ENCODE data around the gene SLC44A3. TPM values are rescaled to one million over a fixed set of nuclear protein-coding genes. Genes with fewer than 3 reads are reported as not detected.
A peak's percentile ranks its signal among the peaks of the same experiment; 100 is the strongest.

The SLC44A3 gene
- total RNA-seq = 1 to 10 TPM; 1.9 to 8.7 (median 7.4) TPM
- long read RNA-seq, partial matches to known transcripts = 0 of 1 reads
- long read RNA-seq, other reads (novel, unspliced or antisense) = 1 of 1 reads

DNA sequence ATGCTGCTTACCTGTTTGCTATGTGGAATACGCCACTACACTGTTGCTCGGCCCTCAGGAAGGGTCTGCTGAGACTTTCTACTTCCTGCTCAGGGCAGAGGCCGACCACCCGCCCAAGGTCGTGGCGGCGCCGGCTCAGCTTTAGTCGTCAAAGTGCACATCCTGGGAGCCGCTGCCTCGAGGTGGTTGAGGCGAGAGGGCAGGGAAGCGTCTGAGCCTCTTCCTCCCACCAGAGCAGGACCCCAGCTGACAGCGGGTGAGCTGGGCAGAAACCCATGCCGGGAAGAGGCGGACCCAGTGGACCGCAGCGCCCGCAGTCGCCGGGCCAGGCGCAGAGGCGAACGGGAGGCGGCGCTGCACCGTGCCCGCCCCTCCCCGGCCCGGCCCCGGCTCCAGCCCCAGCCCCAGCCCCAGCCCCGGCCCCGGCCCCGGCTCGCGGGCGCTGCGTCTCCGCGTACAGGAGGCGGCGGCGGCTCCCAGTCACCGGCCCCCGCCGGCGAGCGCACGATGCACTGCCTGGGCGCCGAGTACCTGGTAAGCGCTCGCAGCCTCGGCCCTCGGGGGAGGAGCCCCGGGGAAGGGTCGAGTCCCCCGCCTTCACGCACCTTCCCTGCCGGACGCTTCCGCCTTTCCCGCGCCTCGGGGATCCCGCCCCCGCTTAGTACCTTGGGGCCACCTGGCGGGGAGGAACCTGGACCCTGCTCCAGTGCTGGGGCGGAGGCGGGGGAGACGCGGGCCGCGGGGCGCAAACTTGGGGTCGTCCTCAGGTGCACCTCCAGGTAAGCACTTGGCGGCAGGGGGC is at the start of gene SLC44A3:
SLC44A3 (plus strand) TSS at position 413 of the 802 bp plus-strand sequence; CDS start at position 508, 95 bp downstream.
- intact Hi-C loops (cut with DNase I) = loop anchor here in 1 of 2 donors (10.0 kb wide), 1 partner anchor 295 kb away; no protein-coding TSS in a partner anchor
- peak within 1 kb of the TSS; percentile 28 to 66 (median 46) for H3K27ac ChIP-seq
- no peak for TF ChIP-seq POLR2A (IDR thresholded peaks at IDR 0.05)
- TF ChIP-seq, protein P1, sequence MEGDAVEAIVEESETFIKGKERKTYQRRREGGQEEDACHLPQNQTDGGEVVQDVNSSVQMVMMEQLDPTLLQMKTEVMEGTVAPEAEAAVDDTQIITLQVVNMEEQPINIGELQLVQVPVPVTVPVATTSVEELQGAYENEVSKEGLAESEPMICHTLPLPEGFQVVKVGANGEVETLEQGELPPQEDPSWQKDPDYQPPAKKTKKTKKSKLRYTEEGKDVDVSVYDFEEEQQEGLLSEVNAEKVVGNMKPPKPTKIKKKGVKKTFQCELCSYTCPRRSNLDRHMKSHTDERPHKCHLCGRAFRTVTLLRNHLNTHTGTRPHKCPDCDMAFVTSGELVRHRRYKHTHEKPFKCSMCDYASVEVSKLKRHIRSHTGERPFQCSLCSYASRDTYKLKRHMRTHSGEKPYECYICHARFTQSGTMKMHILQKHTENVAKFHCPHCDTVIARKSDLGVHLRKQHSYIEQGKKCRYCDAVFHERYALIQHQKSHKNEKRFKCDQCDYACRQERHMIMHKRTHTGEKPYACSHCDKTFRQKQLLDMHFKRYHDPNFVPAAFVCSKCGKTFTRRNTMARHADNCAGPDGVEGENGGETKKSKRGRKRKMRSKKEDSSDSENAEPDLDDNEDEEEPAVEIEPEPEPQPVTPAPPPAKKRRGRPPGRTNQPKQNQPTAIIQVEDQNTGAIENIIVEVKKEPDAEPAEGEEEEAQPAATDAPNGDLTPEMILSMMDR (IDR thresholded peaks at IDR 0.05) = peak; percentile 2 to 59 (median 33)
- WGBS (ENCODE audit: insufficient coverage, low coverage, low lambda C conversion rate, missing lambda C conversion rate) = 4% methylated on average over 10 of the region's 77 CpGs
- peaks cover 0 to 9% (median 0%) of the 10 kb centered on the region in 4 donors for H3K4me1 ChIP-seq
- no peaks in the 10 kb centered on the region for H3K27me3 ChIP-seq
- ATAC-seq (peak; percentile 88 to 97 (median 94)), DNase-seq (peak; percentile 66 to 74 (median 72))
- H3K9me3 ChIP-seq = no peaks in the 10 kb centered on the region
- peak within 1 kb of the TSS; percentile 64 to 78 (median 64) for H3K4me3 ChIP-seq
- no peaks in the 10 kb centered on the region for H3K36me3 ChIP-seq

GRCh38 chr1:94772230-94772641 is 47.9 kb upstream of the SLC44A3 start:
- ATAC-seq (no peak), DNase-seq (no peak)
- Histone ChIP-seq H3K36me3 (no peaks in the 10 kb centered on the region), H3K4me1 (no peaks in the 10 kb centered on the region), H3K27ac (no peak overlapping the region), H3K9me3 (no peaks in the 10 kb centered on the region), H3K4me3 (no peak overlapping the region), H3K27me3 (no peaks in the 10 kb centered on the region)
- TF ChIP-seq POLR2A (IDR thresholded peaks at IDR 0.05) = no peak
- TF ChIP-seq, protein P1 (IDR thresholded peaks at IDR 0.05) = no peak
- intact Hi-C loops (cut with DNase I) = no loop called here
- 68% methylated on average over 5 of the region's 5 CpGs for WGBS (ENCODE audit: insufficient coverage, low coverage, low lambda C conversion rate, missing lambda C conversion rate)

GRCh38 chr1:94772845-94773244 is 47.3 kb upstream of the SLC44A3 start:
- no peaks in the 10 kb centered on the region for H3K4me1 ChIP-seq
- no peak for DNase-seq
- TF ChIP-seq POLR2A (IDR thresholded peaks at IDR 0.05) = no peak
- TF ChIP-seq, protein P1 (IDR thresholded peaks at IDR 0.05) = no peak
- H3K4me3 ChIP-seq = no peak overlapping the region
- H3K27me3 ChIP-seq = no peaks in the 10 kb centered on the region
- H3K36me3 ChIP-seq = no peaks in the 10 kb centered on the region
- 55% methylated on average over 2 of the region's 3 CpGs for WGBS (ENCODE audit: insufficient coverage, low coverage, low lambda C conversion rate, missing lambda C conversion rate)
- intact Hi-C loops (cut with DNase I) = no loop called here
- H3K9me3 ChIP-seq = no peaks in the 10 kb centered on the region
- no peak for ATAC-seq
- no peak overlapping the region for H3K27ac ChIP-seq

- WGBS (ENCODE audit: insufficient coverage, low coverage, low lambda C conversion rate, missing lambda C conversion rate) = 60% methylated on average over 5 of the region's 6 CpGs
- H3K27ac ChIP-seq = no peak overlapping the region
These were observed 46.8 kb upstream of the SLC44A3 start for GRCh38 chr1:94773296-94773809.

More at GRCh38 chr1:94773296-94773809, 46.8 kb upstream of the SLC44A3 start:
- Histone ChIP-seq H3K4me1 (no peaks in the 10 kb centered on the region), H3K9me3 (no peaks in the 10 kb centered on the region), H3K27me3 (no peaks in the 10 kb centered on the region), H3K36me3 (no peaks in the 10 kb centered on the region), H3K4me3 (no peak overlapping the region)
- intact Hi-C loops (cut with DNase I) = no loop called here
- no peak for ATAC-seq
- DNase-seq = no peak
- TF ChIP-seq, protein P1 (IDR thresholded peaks at IDR 0.05) = no peak
- no peak for TF ChIP-seq POLR2A (IDR thresholded peaks at IDR 0.05)
